Neuron (in vitro differentiated cells): ENCODE measurements around the gene MYH9.

Experiments
- H2AFZ ChIP-seq: one replicate; pipeline ENCODE4 v1.6.1; 2013; ENCODE audit warnings: low read depth, mild to moderate bottlenecking, inconsistent platforms, low read length, moderate library complexity
- H3K27me3 ChIP-seq: one replicate; pipeline ENCODE4 v1.6.1; 2013; ENCODE audit warnings: low read length; ENCODE audit not compliant: insufficient read depth
- H3K36me3 ChIP-seq: one replicate; pipeline ENCODE4 v1.6.1; 2013; ENCODE audit warnings: low read length; ENCODE audit not compliant: insufficient read depth
- H3K4me1 ChIP-seq: one replicate; pipeline ENCODE4 v1.6.1; 2013; ENCODE audit warnings: low read length; ENCODE audit not compliant: insufficient read depth
- H3K4me3 ChIP-seq: 2 replicates; pipeline ENCODE4 v1.5.1; 2013; ENCODE audit warnings: mild to moderate bottlenecking, low read length, moderate library complexity
- H3K9me3 ChIP-seq: one replicate; pipeline ENCODE4 v1.6.1; 2013; ENCODE audit warnings: low read length

The MYH9 gene

DNA sequence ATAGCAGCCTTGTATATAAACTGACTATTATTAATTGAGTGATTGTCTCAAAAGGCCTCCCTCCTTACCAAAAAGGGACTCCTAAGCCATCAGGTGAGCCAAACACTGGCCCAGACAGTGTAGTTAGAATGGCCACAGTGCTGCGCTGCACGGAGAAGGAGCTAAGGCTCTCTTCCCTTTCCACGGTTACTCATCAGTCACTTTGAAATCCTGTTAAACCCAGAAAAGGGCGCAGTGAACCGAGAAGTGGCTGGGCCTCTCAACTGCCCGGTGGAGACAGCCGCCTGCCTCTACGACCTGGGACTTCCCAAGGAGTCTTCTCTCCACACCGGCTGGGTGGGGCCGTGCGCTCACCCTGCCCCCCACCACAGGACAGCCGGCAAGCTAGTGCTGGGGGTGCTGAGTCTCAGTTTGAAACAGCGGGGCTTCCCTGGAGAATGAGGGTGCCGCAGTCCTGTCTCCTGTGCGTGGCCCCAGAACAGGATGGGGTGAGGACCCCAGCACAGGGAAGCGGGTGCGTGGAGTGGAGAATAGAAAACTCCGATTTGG, 1.3 kb downstream of the MYH9 start:
- Histone ChIP-seq H3K27me3 (no peaks in the 10 kb centered on the region), H3K9me3 (no peaks in the 10 kb centered on the region), H2AFZ (peak overlapping the region; percentile 59), H3K4me1 (peaks cover 21% of the 10 kb centered on the region), H3K36me3 (peaks cover 2% of the 10 kb centered on the region), H3K4me3 (peak overlapping the region; percentile 90)

DNA sequence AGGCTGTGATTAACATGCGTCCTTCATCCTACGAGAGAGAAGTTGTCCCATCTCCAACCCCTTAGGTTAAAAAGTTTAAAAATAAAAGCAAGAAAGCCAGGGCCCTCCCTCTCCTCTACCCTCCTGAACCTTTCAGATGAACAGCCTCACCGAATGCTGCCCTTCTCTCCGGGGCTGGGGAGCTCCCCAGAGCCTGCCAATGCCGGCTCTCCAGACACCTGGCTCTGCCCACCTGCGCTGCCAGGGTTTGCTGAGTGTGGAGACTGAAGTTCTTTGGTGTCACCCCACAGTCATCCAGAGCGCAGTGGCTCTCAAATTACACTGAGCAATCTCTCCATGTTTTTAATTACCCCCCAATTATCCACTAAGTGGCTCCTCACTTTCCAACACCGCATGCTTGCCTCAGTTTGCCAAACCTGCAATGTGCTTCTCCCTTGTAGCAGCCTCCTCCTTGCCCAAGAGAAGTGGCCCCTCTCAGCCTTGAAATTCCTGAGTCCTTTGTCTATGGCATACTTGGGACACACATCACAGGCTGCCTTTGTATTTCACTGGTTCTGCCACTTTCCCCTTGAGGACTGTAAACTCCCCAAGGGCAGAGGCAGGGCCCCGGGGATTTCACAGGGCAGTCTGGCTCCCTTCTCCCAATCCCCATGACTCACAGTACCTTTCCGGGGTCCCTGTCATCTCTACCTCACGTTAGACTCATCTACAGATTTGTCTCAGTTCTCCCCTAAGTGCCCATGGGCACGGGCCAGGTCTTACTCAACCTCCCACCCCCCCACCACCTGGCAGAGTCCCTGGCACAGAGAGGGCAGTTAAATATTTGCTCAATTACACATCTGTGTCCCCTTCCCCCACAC, 2.0 kb downstream of the MYH9 start:
- Histone ChIP-seq H3K9me3 (no peaks in the 10 kb centered on the region), H3K4me1 (peaks cover 21% of the 10 kb centered on the region), H3K4me3 (peak overlapping the region; percentile 90), H3K27me3 (no peaks in the 10 kb centered on the region), H3K36me3 (peaks cover 2% of the 10 kb centered on the region), H2AFZ (no peak overlapping the region)

DNA sequence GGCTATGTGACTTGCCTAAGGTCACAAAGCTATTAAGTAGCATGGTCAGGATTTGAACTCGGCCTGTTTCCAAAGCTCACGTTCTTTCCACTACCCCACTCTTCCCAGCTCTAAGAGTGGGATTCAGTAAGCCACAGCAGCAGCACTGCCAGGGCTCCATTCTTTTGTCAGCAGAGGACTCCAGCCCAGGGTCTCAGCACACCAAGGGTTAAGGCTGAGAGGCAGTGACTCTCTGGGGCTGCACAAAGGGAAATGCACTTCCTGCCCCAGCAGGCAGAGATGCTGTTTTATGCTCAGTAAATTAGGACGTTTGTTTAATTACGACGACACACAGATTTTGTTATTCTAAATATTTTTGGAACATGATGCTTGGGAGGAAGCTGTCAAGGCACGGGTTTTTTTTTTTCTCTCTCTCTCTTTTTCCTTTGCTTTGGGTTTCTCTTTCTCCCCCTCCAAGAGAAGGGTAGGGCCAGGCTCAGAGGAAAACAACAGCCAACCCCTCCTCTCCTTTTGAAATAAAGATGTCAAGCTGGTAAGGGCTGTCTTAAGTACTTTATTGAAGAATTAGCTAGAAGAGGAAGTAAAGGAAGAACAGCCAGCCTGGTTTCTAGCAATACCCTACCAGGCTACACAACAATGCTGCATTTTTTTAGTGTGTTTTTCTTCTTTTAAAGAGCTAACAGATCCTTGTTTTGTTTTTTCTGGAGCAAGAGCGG, 2.8 kb downstream of the MYH9 start:
- peaks cover 2% of the 10 kb centered on the region for H3K36me3 ChIP-seq
- peaks cover 21% of the 10 kb centered on the region for H3K4me1 ChIP-seq
- peak overlapping the region; percentile 90 for H3K4me3 ChIP-seq
- H3K27me3 ChIP-seq: no peaks in the 10 kb centered on the region
- H2AFZ ChIP-seq: no peak overlapping the region
- no peaks in the 10 kb centered on the region for H3K9me3 ChIP-seq

DNA sequence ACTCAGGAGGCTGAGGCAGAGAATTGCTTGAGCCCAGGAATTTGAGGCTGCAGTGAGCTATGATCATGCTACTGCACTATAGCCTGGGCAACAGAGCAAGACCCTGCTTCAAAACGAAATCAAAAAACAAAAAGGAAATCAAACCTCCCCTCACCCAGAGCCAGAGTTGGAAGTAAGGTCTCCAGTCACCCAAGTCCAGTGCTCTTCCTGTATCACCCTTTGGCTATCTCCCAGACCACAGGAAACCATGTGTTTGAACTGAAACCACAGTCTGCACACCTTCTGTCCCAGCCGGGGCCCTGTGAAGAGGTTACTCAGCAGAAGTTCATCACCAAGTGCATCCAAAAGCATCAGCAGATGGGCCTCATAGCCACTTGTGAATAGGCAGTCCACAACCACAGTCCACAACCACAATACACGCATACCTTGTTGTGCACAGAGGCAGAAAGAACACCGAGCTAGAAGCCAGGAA, 4.6 kb downstream of the MYH9 start:
- Histone ChIP-seq H3K36me3 (peaks cover 2% of the 10 kb centered on the region), H3K4me1 (peaks cover 18% of the 10 kb centered on the region), H2AFZ (no peak overlapping the region), H3K27me3 (no peaks in the 10 kb centered on the region), H3K9me3 (no peaks in the 10 kb centered on the region), H3K4me3 (no peak overlapping the region)

DNA sequence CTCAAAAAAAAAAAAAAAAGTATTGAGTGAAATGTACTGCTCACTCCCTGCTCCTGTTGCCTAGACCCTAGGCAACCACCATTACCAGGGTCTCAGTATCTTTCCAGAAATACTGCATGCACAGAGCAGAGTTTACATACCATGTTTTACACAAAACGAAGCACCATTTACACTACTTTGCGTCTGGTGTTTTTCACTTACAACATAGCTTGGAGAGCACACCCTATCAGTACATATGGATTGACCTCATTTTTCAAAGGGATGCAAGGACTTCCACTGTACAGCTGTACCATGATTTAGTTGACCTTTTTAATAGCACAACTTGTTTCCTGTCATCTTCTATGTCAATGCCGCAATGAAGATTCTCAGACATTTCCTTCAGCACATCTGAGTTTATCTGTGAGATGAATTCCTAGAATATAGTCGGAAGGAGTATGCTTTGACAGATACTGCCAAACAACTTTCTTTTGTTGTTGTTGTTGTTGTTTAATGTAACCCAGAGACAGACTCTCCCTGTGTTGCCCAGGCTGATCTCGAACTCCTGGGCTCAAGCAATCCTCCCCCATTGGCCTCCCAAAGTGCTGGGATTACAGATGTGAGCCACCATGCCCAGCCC, 6.1 kb downstream of the MYH9 start:
- peaks cover 18% of the 10 kb centered on the region for H3K4me1 ChIP-seq
- H3K4me3 ChIP-seq: no peak overlapping the region
- no peak overlapping the region for H2AFZ ChIP-seq
- no peaks in the 10 kb centered on the region for H3K9me3 ChIP-seq
- H3K36me3 ChIP-seq: peaks cover 2% of the 10 kb centered on the region
- H3K27me3 ChIP-seq: no peaks in the 10 kb centered on the region

DNA sequence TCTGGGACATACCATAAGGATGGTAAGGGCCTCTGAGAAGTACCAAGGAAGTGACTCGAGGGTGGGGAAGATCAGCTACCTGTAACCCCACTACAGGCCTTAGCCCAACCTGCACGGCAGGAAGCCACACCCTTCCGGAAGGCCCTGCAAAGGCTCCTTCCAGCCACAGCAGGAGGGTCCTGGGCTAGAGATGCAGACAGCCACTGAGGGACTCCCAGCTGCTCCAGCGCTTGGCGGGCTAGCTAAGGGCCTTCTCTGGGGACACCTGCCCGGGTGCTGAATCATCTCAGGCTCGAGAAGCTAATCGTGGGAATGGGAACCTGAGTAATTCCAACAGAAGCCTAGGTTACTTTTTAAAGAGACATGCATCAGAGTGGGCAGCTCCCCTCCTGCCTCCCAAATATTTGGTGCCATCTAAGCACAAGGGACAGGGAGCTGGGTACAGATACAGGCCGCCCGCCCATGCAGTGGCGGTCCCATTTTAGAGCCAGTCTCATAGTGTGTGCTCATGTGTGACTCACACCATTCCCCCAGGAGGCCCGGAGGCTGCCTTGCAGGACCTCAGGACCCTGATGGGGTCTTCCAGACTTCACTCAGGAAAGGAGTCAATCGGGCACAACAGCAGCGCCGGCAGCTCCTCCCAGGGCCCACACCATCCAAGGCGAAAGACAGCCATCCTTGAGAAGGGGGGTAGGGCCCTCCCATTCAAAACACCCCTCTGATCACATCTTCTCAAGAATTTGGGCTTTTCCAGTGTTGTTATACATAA, 8.0 kb downstream of the MYH9 start:
- H3K9me3 ChIP-seq: no peaks in the 10 kb centered on the region
- H2AFZ ChIP-seq: no peak overlapping the region
- no peak overlapping the region for H3K4me3 ChIP-seq
- no peaks in the 10 kb centered on the region for H3K27me3 ChIP-seq
- peaks cover 2% of the 10 kb centered on the region for H3K36me3 ChIP-seq
- peaks cover under 1% of the 10 kb centered on the region for H3K4me1 ChIP-seq

DNA sequence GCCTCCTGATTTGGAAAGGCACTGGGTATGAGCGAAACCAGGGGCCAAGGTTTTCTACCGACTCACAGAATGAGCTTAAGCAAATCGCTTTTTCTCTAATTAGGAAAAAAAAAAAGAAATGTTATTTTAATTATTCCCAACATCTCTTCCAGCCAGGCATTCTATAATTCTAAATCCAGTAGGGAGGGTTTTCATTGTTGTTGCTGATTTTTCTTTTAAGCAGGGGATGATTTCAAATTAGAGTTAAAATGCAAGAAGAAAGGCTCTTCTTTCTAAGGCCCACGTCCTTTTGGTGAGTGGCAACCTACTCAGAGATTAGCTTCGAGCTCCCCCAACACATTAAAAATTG, 8.9 kb downstream of the MYH9 start:
- no peaks in the 10 kb centered on the region for H3K9me3 ChIP-seq
- H3K4me1 ChIP-seq: no peaks in the 10 kb centered on the region
- no peaks in the 10 kb centered on the region for H3K27me3 ChIP-seq
- H3K4me3 ChIP-seq: no peak overlapping the region
- H3K36me3 ChIP-seq: peaks cover 2% of the 10 kb centered on the region
- no peak overlapping the region for H2AFZ ChIP-seq

DNA sequence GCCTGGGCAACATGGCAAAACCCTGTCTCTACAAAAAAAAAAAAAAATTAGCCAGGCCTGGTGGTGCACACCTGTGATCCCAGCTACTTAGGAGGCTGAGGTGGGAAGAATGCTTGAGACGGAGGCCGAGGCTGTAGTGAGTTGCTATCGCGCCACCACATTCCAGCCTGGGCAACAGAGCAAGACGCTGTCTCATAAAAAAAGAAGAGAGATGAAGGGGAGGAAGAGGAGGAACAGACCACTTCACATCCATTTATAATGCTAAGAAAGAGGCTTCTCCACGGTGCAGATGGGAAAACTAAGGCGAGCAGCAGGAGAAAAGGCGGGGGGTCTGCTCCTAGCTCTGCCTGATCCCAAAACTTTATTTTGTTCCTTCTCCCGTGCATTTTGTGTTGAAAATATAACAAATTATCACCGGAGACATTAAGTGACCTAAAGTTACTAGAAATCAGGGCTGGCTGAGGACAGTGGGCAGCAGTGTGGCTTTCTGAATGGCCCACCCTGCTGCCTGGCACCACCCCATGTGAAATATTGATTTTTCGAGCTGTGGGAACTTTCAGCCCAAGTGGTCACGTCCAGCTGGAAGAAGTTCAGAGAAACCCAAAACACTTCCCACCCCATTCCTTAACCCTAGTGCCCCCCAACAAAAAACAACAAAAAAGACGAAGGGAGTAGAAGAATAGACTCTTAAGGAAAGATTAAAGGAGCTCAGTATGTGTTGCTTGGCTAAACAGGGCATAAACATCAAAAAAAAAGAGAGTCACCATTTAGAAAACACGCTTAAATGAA, 9.5 kb downstream of the MYH9 start:
- Histone ChIP-seq H3K27me3 (no peaks in the 10 kb centered on the region), H3K4me3 (no peak overlapping the region), H3K36me3 (peaks cover 2% of the 10 kb centered on the region), H2AFZ (no peak overlapping the region), H3K9me3 (no peaks in the 10 kb centered on the region), H3K4me1 (no peaks in the 10 kb centered on the region)

DNA sequence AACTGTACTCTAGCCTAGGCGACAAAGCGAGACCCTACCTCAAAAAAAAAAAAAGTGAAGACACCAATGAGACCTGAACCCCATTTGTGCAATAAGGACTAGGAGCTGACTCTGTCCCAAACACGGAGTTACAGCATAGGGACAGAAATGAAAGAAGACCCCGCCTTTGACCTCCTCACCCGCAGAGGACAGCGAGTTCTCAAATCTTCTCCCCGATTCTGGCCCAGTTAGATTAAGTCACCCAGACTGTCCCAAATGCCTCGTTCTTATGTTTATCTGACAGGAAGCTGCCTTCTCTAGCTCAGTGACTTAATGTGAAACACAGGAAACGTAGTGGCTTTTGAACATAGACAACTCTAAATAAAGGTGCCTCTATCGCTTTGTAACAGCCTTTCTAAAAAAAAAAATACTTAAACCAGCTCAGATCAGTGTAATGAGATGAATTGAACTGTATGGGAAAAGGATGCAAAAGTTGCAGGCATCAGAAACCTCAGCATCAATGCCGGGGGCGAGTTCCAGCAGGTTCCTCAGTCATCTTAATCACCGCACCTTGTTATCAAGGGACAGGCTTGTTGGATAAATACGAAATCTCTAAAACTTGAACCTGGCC, 10.6 kb downstream of the MYH9 start:
- Histone ChIP-seq H3K4me3 (no peak overlapping the region), H3K9me3 (no peaks in the 10 kb centered on the region), H3K4me1 (no peaks in the 10 kb centered on the region), H2AFZ (no peak overlapping the region), H3K36me3 (peaks cover 2% of the 10 kb centered on the region), H3K27me3 (no peaks in the 10 kb centered on the region)

DNA sequence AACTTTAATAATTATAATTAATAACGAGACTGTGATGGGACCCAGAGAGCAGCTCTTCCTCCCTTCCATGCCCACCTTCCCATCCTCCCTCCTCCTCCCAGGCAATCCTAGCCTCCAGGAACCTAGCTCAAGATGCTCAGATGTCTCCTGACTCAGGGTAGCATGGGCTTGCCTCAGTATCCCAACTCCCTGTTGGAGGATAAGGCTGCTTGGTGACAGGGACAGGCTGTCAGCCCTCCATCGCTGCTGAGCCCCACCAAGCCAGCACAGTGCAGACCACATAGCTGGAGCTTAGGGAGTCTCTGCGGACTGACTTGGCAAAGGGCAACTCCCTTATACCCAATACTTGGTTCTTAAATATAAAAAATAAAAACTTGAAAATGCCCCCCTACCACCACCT, 11.5 kb downstream of the MYH9 start:
- H3K27me3 ChIP-seq: no peaks in the 10 kb centered on the region
- no peaks in the 10 kb centered on the region for H3K36me3 ChIP-seq
- no peaks in the 10 kb centered on the region for H3K9me3 ChIP-seq
- peaks cover 1% of the 10 kb centered on the region for H3K4me1 ChIP-seq
- no peak overlapping the region for H2AFZ ChIP-seq
- H3K4me3 ChIP-seq: no peak overlapping the region

DNA sequence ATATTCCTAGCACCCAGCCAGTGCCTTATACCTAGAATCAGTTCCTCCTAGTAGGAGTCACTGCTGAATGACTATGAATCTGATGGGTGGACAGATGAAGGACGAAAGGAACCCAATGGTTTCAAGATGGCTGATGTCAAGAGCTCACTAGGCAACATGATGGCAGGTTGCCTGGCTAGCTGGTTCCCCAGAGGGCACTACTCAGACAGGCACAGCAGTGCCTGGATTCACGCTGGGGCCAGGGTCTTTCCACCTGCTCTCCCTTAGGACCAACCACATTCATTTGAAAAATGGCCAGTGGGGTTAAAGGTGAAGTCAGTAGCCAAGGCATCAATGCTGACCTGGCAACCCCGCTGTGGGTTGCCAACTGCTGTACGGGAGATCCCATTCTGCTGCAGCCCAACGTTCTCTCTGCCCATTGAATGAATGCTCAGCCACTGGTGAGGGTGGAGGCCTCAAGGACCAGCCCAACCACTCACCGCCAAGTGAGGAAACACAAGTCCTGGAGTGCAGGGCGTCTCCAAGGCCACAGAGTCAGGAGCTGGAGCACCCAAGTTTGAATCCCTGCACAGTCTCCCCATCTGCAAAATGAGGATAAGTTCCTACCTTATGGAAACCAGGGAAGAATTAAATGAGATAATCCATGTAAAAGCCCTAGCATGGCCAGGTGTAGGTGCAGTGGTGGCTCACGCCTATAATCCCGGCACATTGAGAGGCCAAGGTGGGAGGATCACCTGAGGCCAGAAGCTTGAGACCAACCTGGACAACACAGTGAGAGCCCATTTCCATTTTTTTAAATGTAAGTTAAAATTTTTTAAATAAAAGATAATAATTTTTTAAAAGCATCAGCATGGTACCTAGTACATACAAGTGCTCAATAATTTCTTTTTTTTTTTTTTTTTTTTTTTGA, 12.4 kb downstream of the MYH9 start:
- H3K27me3 ChIP-seq: no peaks in the 10 kb centered on the region
- no peaks in the 10 kb centered on the region for H3K9me3 ChIP-seq
- peaks cover 10% of the 10 kb centered on the region for H3K4me1 ChIP-seq
- no peaks in the 10 kb centered on the region for H3K36me3 ChIP-seq
- no peak overlapping the region for H2AFZ ChIP-seq
- H3K4me3 ChIP-seq: no peak overlapping the region
